Ishikawa (cell line): ENCODE data around the gene IL21R.

Experiments used
- EP300 ChIP-seq: IDR thresholded peaks from 2 replicates; pipeline ENCODE4 v1.6.1; 2012; ENCODE audit warnings: borderline replicate concordance
- RAD21 ChIP-seq: IDR thresholded peaks from 2 replicates; pipeline ENCODE4 v1.6.1; 2012; ENCODE audit warnings: low read depth
- TAF1 ChIP-seq: IDR thresholded peaks from 2 replicates; pipeline ENCODE4 v1.6.1; 2012; ENCODE audit warnings: low read depth, mild to moderate bottlenecking
- TCF12 ChIP-seq: IDR thresholded peaks from 2 replicates; pipeline ENCODE4 v1.6.1; 2012; ENCODE audit warnings: low read depth

- TF ChIP-seq TAF1, result no peak
- no peak for TF ChIP-seq EP300
- TF ChIP-seq TCF12, result no peak
- TF ChIP-seq RAD21, result no peak
Observed at GRCh38 chr16:27385398-27385797, 16.6 kb upstream of the IL21R start.
